ENCODE data around the gene KCNAB1. TPM values are rescaled to one million over a fixed set of nuclear protein-coding genes. Genes with fewer than 3 reads are reported as not detected.

The KCNAB1 gene
- polyA plus RNA-seq, 1 donor (not counting 4 experiments of a cell fraction or from before 2014, with no cell fraction given), result 0.03 TPM

- Histone ChIP-seq H4K20me1 (ENCODE audit: control insufficient read depth, extremely low read depth, insufficient read depth, low read length) (no peaks in the 10 kb centered on the region), H3K9me1 (ENCODE audit: control insufficient read depth, extremely low read depth, insufficient read depth, low read length) (no peaks in the 10 kb centered on the region), H3K9ac (ENCODE audit: control insufficient read depth, extremely low read depth, insufficient read depth, low read length) (no peak overlapping the region), H3K4me1 (ENCODE audit: control insufficient read depth, extremely low read depth, insufficient read depth, low read length) (peaks cover 18% of the 10 kb centered on the region), H3K9me3 (ENCODE audit: control insufficient read depth, low read depth, low read length) (no peaks in the 10 kb centered on the region), H2AFZ (ENCODE audit: control insufficient read depth, low read length) (no peak overlapping the region), H3K36me3 (ENCODE audit: control insufficient read depth in 2 of 2, extremely low read depth in 1 of 2, insufficient read depth in 2 of 2, low read length in 2 of 2) (no peaks in the 10 kb centered on the region), H3K27me3 (ENCODE audit: control insufficient read depth, extremely low read depth, insufficient read depth, low read length) (no peaks in the 10 kb centered on the region), H3K4me3 (ENCODE audit: control insufficient read depth in 2 of 3, extremely low read depth in 1 of 3, insufficient read depth in 2 of 3, low read depth in 1 of 3, low read length in 3 of 3) (no peak overlapping the region), H3K79me2 (ENCODE audit: control insufficient read depth, insufficient read depth, low read length) (no peaks in the 10 kb centered on the region), H3K27ac (ENCODE audit: control insufficient read depth, insufficient read depth, low read length) (no peak overlapping the region), H3K4me2 (ENCODE audit: control insufficient read depth, extremely low read depth, insufficient read depth, low read depth, low read length) (no peak overlapping the region)
- no peak for TF ChIP-seq EZH2 (IDR thresholded peaks at IDR 0.05; ENCODE audit: low read length)
- TF ChIP-seq, protein P1, sequence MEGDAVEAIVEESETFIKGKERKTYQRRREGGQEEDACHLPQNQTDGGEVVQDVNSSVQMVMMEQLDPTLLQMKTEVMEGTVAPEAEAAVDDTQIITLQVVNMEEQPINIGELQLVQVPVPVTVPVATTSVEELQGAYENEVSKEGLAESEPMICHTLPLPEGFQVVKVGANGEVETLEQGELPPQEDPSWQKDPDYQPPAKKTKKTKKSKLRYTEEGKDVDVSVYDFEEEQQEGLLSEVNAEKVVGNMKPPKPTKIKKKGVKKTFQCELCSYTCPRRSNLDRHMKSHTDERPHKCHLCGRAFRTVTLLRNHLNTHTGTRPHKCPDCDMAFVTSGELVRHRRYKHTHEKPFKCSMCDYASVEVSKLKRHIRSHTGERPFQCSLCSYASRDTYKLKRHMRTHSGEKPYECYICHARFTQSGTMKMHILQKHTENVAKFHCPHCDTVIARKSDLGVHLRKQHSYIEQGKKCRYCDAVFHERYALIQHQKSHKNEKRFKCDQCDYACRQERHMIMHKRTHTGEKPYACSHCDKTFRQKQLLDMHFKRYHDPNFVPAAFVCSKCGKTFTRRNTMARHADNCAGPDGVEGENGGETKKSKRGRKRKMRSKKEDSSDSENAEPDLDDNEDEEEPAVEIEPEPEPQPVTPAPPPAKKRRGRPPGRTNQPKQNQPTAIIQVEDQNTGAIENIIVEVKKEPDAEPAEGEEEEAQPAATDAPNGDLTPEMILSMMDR (optimal IDR thresholded peaks at IDR 0.05 in 1 of 3, IDR thresholded peaks at IDR 0.05 in 1 of 3, conservative IDR thresholded peaks at IDR 0.05 in 1 of 3; ENCODE audit: extremely low read depth in 1 of 3, insufficient read depth in 2 of 3, low read length in 3 of 3), result no peak
- dilution Hi-C loops (cut with MboI; ENCODE audit: extremely low pct_ligation_motif_present, low sequenced_read_pairs), result no loop called here
- DNase-seq (ENCODE audit: low read depth, low spot score) (no peak), FAIRE-seq (no peak)
Observed at GRCh38 chr3:156483002-156483401, 362.6 kb downstream of the KCNAB1 start.

DNA sequence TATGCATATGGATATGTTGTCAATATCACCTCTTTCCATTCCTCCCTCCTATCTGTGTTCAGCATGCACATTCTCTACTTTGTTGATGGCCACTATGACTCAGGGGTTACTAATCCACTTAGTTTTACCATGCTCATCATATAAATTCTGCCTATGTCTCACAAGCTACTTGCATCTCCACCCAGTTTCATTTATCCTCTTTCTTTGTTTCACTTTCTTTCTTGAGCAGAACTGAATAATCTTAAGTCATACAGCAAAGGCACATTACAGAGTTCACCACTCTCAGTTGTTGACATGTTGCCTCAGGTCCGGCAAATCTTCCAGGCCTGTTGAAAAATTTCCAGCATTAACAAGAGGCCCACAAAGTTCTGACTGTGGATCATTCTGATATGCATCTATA is 363.0 kb downstream of the KCNAB1 start:
- peak; percentile 82 for FAIRE-seq
- TF ChIP-seq, protein P1 (optimal IDR thresholded peaks at IDR 0.05 in 1 of 3, IDR thresholded peaks at IDR 0.05 in 1 of 3, conservative IDR thresholded peaks at IDR 0.05 in 1 of 3; ENCODE audit: extremely low read depth in 1 of 3, insufficient read depth in 2 of 3, low read length in 3 of 3), result no peak
- no peak for TF ChIP-seq EZH2 (IDR thresholded peaks at IDR 0.05; ENCODE audit: low read length)
- no peaks in the 10 kb centered on the region for H3K27me3 ChIP-seq (ENCODE audit: control insufficient read depth, extremely low read depth, insufficient read depth, low read length)
- H3K4me2 ChIP-seq (ENCODE audit: control insufficient read depth, extremely low read depth, insufficient read depth, low read depth, low read length), result peak overlapping the region; percentile 83
- H3K9ac ChIP-seq (ENCODE audit: control insufficient read depth, extremely low read depth, insufficient read depth, low read length), result peak overlapping the region; percentile 16
- no peak overlapping the region for H2AFZ ChIP-seq (ENCODE audit: control insufficient read depth, low read length)
- no peaks in the 10 kb centered on the region for H3K36me3 ChIP-seq (ENCODE audit: control insufficient read depth in 2 of 2, extremely low read depth in 1 of 2, insufficient read depth in 2 of 2, low read length in 2 of 2)
- peak overlapping the region in 2 of 3 experiments; percentile 35 to 49 for H3K4me3 ChIP-seq (ENCODE audit: control insufficient read depth in 2 of 3, extremely low read depth in 1 of 3, insufficient read depth in 2 of 3, low read depth in 1 of 3, low read length in 3 of 3)
- H3K79me2 ChIP-seq (ENCODE audit: control insufficient read depth, insufficient read depth, low read length), result no peaks in the 10 kb centered on the region
- peak; percentile 62 for DNase-seq (ENCODE audit: low read depth, low spot score)
- H3K9me3 ChIP-seq (ENCODE audit: control insufficient read depth, low read depth, low read length), result no peaks in the 10 kb centered on the region
- no peaks in the 10 kb centered on the region for H3K9me1 ChIP-seq (ENCODE audit: control insufficient read depth, extremely low read depth, insufficient read depth, low read length)
- H4K20me1 ChIP-seq (ENCODE audit: control insufficient read depth, extremely low read depth, insufficient read depth, low read length), result no peaks in the 10 kb centered on the region
- H3K27ac ChIP-seq (ENCODE audit: control insufficient read depth, insufficient read depth, low read length), result peak overlapping the region; percentile 33
- peaks cover 18% of the 10 kb centered on the region for H3K4me1 ChIP-seq (ENCODE audit: control insufficient read depth, extremely low read depth, insufficient read depth, low read length)
- dilution Hi-C loops (cut with MboI; ENCODE audit: extremely low pct_ligation_motif_present, low sequenced_read_pairs), result no loop called here

Measured in keratinocyte (primary cell).